PC-9 (cell line): ENCODE data around the gene STARD7. TPM values are rescaled to one million over a fixed set of nuclear protein-coding genes. Genes with fewer than 3 reads are reported as not detected.

Experiments used
- BruUV-seq: library from RNA; stranded (reverse); fragments of 400-500 nt; replicated peaks from 2 replicates; lab custom pipeline; 2021; lab: Mats Ljungman, UMichigan
- CTCF ChIA-PET: fragments of 300-600 bp; sonication (Branson Sonifier 250); formaldehyde crosslinking; loops from one replicate; lab custom pipeline; 2022; ENCODE audit warnings: antibody characterized with exemption; lab: Charles Lee
- POLR2A ChIA-PET: fragments of 300-600 bp; sonication (Branson Sonifier 250); formaldehyde crosslinking; loops from one replicate; lab custom pipeline; 2022; ENCODE audit warnings: antibody characterized with exemption; ENCODE audit not compliant: unreplicated experiment; lab: Charles Lee
- DNase-seq, 2 experiments: peaks; one replicate each; pipeline versions ENCODE4 v3.0.0 to v3.0.0-alpha.2; 2015 to 2022; ENCODE audit warnings: mixed read lengths in 1 of 2
- H2AFZ ChIP-seq: fragments of 200-600 bp; sonication (generic); 2 replicates; pipeline ENCODE4 v1.8.1; 2017; ENCODE audit warnings: antibody characterized with exemption
- H3F3A ChIP-seq: fragments of 200-600 bp; sonication (generic); 2 replicates; pipeline ENCODE4 v1.8.1; 2017; ENCODE audit warnings: antibody characterized with exemption, mild to moderate bottlenecking, low read depth; ENCODE audit not compliant: insufficient read depth
- H3K27ac ChIP-seq: fragments of 200-600 bp; sonication (generic); 2 replicates; pipeline ENCODE4 v1.6.1; 2016; ENCODE audit warnings: mixed run types
- H3K27me3 ChIP-seq: fragments of 200-600 bp; sonication (generic); 2 replicates; pipeline ENCODE4 v1.6.1; 2016; ENCODE audit warnings: low read depth, mixed run types; ENCODE audit not compliant: insufficient read depth
- H3K36me3 ChIP-seq: fragments of 200-600 bp; sonication (generic); 2 replicates; pipeline ENCODE4 v1.6.1; 2016; ENCODE audit warnings: low read depth, mixed run types
- H3K4me1 ChIP-seq: fragments of 200-600 bp; sonication (generic); replicated peaks from 2 replicates; pipeline ENCODE4 v1.6.1; 2016; ENCODE audit warnings: mixed run types; ENCODE audit not compliant: insufficient read depth
- H3K4me2 ChIP-seq: fragments of 200-600 bp; sonication (generic); 2 replicates; pipeline ENCODE4 v1.6.1; 2017; ENCODE audit warnings: mixed run types
- H3K4me3 ChIP-seq: fragments of 200-600 bp; sonication (generic); 2 replicates; pipeline ENCODE4 v1.6.1; 2016; ENCODE audit warnings: mixed run types
- H3K79me2 ChIP-seq: fragments of 200-600 bp; sonication (generic); 2 replicates; pipeline ENCODE4 v1.6.1; 2017; ENCODE audit warnings: low read depth, mixed run types
- H3K9me2 ChIP-seq: fragments of 200-600 bp; sonication (generic); 2 replicates; pipeline ENCODE4 v1.8.1; 2017; ENCODE audit warnings: mild to moderate bottlenecking; ENCODE audit not compliant: insufficient read depth
- H3K9me3 ChIP-seq: fragments of 200-600 bp; sonication (generic); 2 replicates; pipeline ENCODE4 v1.8.1; 2016; ENCODE audit warnings: low read depth; ENCODE audit not compliant: insufficient read depth
- H4K20me1 ChIP-seq: fragments of 200-600 bp; sonication (generic); 2 replicates; pipeline ENCODE4 v1.8.1; 2017; ENCODE audit not compliant: insufficient read depth
- CTCF ChIP-seq: fragments of 200-600 bp; sonication (generic); conservative IDR thresholded peaks from 2 replicates; pipeline ENCODE4 v1.6.1; 2017; ENCODE audit warnings: mixed run types, antibody characterized with exemption, mild to moderate bottlenecking, moderate library complexity
- EZH2 ChIP-seq: fragments of 200-600 bp; sonication (generic); IDR thresholded peaks from 2 replicates; pipeline ENCODE4 v1.8.0; 2017; ENCODE audit warnings: antibody characterized with exemption, low read depth
- intact Hi-C: fragments of 100-400 bp; cut with micrococcal nuclease; formaldehyde crosslinking; loops from one replicate; pipeline ENCODE4 v1.10.0; 2022; ENCODE audit not compliant: unreplicated experiment
- total RNA-seq: library from RNA; stranded (reverse); gene quantifications from 2 replicates; pipeline ENCODE4 v1.2.3, GENCODE V29; 2021

Gene STARD7
- total RNA-seq, 1 experiment from 2014 or later = 189 TPM

GRCh38 chr2:96198921-96199320, 9.7 kb downstream of the STARD7 start:
- no peaks in the 10 kb centered on the region; the same call in 1 of the 2 replicates for H3K4me1 ChIP-seq
- H3K27ac ChIP-seq = no peak overlapping the region
- intact Hi-C loops = no loop called here
- peaks cover 24% of the 10 kb centered on the region for H3F3A ChIP-seq
- no peaks in the 10 kb centered on the region for H3K9me3 ChIP-seq
- no TSS peak for BruUV-seq
- no peak overlapping the region for H2AFZ ChIP-seq
- CTCF ChIA-PET = no interaction called here
- H3K4me2 ChIP-seq = no peak overlapping the region
- H3K27me3 ChIP-seq = no peaks in the 10 kb centered on the region
- POLR2A ChIA-PET = interaction anchor here (0.6 kb wide), 1 partner anchor 294 kb away, joined by 6 read pairs; no protein-coding TSS in a partner anchor
- peaks cover 30% of the 10 kb centered on the region for H3K36me3 ChIP-seq
- no peak for DNase-seq
- TF ChIP-seq EZH2 (no peak), CTCF (no peak)
- peaks cover 92% of the 10 kb centered on the region for H4K20me1 ChIP-seq
- H3K4me3 ChIP-seq = no peak overlapping the region
- H3K79me2 ChIP-seq = peaks cover 100% of the 10 kb centered on the region
- H3K9me2 ChIP-seq = no peaks in the 10 kb centered on the region

- Histone ChIP-seq H3K27ac (no peak overlapping the region), H2AFZ (no peak overlapping the region), H3K4me1 (no peaks in the 10 kb centered on the region; the same call in 1 of the 2 replicates), H3K79me2 (peaks cover 98% of the 10 kb centered on the region), H3K9me2 (no peaks in the 10 kb centered on the region), H3F3A (peaks cover 23% of the 10 kb centered on the region), H3K4me3 (no peak overlapping the region), H4K20me1 (peaks cover 92% of the 10 kb centered on the region), H3K4me2 (no peak overlapping the region), H3K27me3 (no peaks in the 10 kb centered on the region), H3K36me3 (peaks cover 35% of the 10 kb centered on the region), H3K9me3 (no peaks in the 10 kb centered on the region)
- intact Hi-C loops = no loop called here
- no peak for TF ChIP-seq CTCF
- no peak for TF ChIP-seq EZH2
- CTCF ChIA-PET = no interaction called here
- DNase-seq = no peak
- POLR2A ChIA-PET = interaction anchor here (0.6 kb wide), 1 partner anchor 1211 kb away, joined by 3 read pairs; no protein-coding TSS in a partner anchor
- BruUV-seq = no TSS peak
These were observed 10.9 kb downstream of the STARD7 start for GRCh38 chr2:96197546-96198255.

GRCh38 chr2:96195410-96196066, 13.1 kb downstream of the STARD7 start:
- peaks cover 9% of the 10 kb centered on the region for H3F3A ChIP-seq
- CTCF ChIA-PET = interaction anchor here (0.7 kb wide), 1 partner anchor 69 kb away, joined by 7 read pairs; no protein-coding TSS in a partner anchor
- intact Hi-C loops = no loop called here
- no peaks in the 10 kb centered on the region for H3K9me3 ChIP-seq
- H3K4me1 ChIP-seq = no peaks in the 10 kb centered on the region
- no peak overlapping the region for H3K4me3 ChIP-seq
- no peak overlapping the region for H3K4me2 ChIP-seq
- peaks cover 54% of the 10 kb centered on the region for H3K36me3 ChIP-seq
- H4K20me1 ChIP-seq = peaks cover 80% of the 10 kb centered on the region
- no peak overlapping the region for H3K27ac ChIP-seq
- no TSS peak for BruUV-seq
- DNase-seq = no peak
- H3K9me2 ChIP-seq = no peaks in the 10 kb centered on the region
- H3K27me3 ChIP-seq = no peaks in the 10 kb centered on the region
- peaks cover 76% of the 10 kb centered on the region for H3K79me2 ChIP-seq
- H2AFZ ChIP-seq = no peak overlapping the region
- no peak for TF ChIP-seq CTCF
- POLR2A ChIA-PET = interaction anchor here (0.7 kb wide), 1 partner anchor 883 kb away, joined by 3 read pairs; no protein-coding TSS in a partner anchor
